ENCODE results near the gene KIRREL3.

GRCh38 chr11:126636911-126637794 lies 363.4 kb downstream of the KIRREL3 start:
- TF ChIP-seq CTCF (conservative IDR thresholded peaks at IDR 0.05) (no peak), ZFX (IDR thresholded peaks at IDR 0.05) (no peak)
